ENCODE data around the gene MESD.
"Not testable (repeated sequence)": the region's sequence is repeated elsewhere in the genome, so short reads cannot be mapped to it uniquely, and the experiment has no call there.

Gene MESD

GRCh38 chr15:80988148-80988796 is 1.3 kb downstream of the MESD start:
- no peak for DNase-seq

DNA sequence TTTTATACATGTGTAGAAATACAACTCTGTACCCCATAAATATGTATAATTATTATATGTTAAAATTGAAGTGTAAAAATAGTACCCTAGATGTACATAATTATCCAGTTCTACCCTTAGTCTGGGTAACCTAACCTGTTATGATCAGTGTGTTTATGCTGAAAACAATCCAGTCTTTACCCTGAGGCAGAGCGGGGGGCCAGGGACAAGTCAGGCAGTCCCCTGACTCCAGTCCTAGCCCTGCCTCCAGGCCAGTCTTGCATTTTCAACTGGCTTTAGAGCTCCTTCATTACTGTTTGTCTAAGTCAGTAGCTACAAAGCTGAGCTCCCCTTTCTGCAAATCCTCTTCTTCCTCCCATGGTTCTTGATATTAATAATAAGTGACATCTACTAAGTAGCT is 3.1 kb downstream of the MESD start:
- DNase-seq = no peak

DNA sequence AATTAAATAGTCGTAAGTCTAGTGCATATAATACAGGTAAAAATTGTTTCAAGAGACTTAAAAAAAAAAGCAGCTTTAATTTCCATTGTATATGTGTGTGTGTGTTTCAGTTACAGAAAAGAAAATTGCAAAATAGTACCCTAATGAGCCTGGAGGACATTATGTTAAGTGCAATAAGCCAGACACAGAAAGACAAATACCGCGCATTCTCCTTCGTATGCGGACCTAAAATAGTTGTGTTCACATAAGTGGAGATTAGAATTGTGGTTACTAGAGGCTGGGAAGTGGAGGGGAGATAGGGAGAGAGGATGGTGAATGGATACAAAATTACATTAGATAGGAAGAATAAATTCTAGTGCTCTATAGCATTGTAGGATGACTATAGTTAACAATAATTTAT is 3.6 kb downstream of the MESD start:
- no peak for DNase-seq

GRCh38 chr15:80984856-80985255 is 4.8 kb downstream of the MESD start:
- DNase-seq = no peak

DNA sequence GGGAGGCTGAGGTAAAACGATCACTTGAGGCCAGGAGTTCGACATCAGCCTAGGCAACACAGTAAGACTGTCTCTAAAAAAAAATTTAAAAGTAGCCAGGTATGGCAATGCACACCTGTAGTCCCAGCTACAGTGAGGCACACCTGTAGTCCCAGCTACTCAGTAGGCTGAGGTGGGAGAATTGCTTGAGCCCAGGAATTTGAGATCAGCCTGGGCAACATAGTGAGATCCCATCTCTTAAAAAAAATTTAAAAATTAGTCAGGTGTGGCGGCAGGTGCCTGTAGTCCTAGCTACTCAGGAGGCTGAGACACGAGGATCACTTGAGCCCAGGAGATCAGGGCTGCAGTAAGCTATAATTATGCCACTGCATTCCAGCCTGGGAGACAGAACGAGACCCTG is 6.8 kb downstream of the MESD start:
- no peak for DNase-seq

- no peak for DNase-seq
Measured at GRCh38 chr15:80982205-80982604, 7.4 kb downstream of the MESD start.

- DNase-seq = no peak
Measured at GRCh38 chr15:80979538-80980200, 9.9 kb downstream of the MESD start.

GRCh38 chr15:80978685-80979329 is 10.8 kb downstream of the MESD start:
- no peak for DNase-seq

DNA sequence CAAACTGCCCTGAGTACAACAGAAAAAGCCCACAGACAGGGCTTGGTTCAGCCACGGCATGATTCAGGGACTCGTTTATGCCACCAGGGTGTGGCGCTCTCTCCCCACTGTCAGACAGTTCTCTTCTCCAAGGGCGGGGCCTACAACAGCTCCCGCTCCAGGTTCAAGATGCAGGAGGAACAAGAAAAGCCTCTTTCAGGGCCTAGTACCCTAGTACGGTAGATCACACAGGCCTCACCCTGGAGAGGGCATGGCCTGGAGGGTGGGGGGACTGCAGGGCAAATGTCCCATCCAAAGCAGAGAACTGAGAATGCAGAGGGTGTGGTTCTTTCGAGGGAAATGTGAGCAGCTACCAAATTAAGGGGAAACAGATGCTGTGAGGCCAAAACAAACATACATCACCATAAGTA is 12.0 kb downstream of the MESD start:
- peak; percentile 28 for DNase-seq

DNA sequence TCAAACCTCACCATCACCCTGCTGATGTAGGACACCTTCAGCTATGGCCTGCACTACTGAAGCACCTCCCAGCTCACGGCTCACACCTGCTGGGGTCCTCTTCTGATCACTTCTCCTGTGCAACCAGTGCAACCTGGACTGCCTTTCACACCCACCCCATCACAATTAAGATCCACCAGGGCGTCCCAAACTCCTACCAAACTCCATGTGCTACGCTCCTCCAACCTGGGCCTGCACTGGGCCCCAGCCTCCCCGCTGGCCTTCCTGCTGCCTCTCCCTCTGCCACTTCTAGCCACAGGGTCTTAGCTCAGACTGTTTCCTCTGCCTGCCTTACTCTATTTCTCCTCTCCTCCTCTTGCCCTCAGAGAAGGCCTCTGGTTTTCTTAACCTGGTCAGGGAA is 12.8 kb downstream of the MESD start:
- DNase-seq = no peak

DNA sequence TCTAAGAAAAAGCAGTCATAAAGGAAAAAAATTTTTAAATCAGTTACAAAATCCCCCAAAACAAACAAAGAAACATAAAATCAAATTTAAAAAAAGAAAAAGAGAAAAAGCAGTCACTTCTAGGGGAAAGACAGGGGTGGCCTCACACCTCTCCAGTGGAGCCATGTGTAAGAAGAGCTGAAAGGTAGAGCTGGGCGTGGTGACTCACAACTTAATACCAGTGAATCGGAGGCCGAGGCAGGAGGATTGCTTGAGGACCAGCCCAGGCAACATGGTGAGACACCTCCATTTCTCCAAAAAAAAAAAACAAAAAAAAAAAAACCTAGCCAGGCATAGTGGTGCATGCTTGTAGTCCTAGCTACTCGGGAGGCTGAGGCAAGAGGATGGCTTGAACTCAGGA is 14.7 kb downstream of the MESD start:
- no peak for DNase-seq

DNA sequence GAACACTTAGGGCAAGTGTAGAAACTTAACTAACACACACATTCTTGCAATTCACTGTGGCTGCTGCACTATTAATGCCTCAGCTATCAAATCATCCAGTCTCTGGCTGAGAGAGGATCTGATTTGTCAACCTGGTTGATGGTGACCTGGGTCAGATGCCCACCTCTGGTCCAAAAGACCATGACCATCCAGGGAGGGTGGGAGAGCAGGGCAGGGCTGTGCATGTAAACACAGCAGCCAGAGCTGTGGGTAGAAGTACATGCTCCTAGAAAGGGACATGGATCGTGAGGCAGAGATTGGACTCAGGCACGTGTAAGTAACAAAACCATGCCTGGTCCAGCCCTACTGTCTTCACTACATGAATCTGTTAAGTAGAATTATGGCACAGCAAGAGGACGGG is 17.3 kb downstream of the MESD start:
- no peak for DNase-seq

- no peak for DNase-seq
Measured at GRCh38 chr15:80971143-80971542, 18.5 kb downstream of the MESD start.

- DNase-seq = no peak
Measured at GRCh38 chr15:80970658-80971057, 19.0 kb downstream of the MESD start.

- peak; percentile 48 for DNase-seq
Measured at GRCh38 chr15:80970018-80970657, 19.5 kb downstream of the MESD start.

GRCh38 chr15:80969316-80969715 is 20.3 kb downstream of the MESD start:
- no peak for DNase-seq

DNA sequence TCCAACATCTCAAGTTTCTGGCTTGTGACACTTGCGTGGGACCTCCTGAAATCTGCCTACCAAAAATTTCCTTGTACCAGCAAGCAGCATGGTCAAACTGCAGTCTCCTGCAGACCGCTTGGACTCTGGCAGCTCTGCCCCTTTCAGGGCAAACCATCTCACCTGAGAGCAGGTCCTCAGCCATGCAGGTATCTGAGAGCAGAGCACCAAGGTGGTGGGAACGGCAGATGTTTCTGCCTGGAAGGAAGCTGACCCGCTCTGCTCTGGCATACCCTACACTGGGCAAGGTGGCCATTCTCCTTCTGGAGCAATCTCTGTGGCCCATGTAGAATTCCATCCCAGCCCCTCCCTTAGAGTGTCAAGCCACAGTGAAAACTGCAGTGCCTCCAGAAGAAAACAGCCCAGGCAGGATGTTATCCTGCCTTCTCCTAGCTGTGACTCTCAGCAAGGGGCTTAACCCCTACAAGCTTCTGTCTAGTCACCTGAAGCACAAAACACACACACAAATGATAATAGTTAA is 21.6 kb downstream of the MESD start:
- DNase-seq = no peak

DNA sequence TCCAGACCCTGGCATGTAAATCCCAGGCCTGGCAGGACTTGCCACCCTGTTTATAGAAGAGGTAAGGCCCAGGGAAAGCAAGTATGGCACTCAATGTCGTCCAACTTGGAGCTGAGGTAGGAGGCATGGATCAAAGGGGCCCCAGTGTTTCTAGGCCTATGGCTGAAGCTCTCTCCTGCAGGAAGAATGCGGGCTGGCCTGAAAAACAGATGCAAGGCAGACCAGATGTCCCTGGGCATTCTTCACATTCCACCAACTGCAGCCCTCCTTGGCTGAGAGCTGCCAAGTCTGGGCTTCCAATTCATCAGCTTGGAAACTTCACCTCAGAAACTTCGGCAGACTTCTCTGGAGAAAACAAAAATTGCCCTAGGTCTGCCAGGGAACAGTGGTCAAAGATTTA is 22.2 kb downstream of the MESD start:
- DNase-seq = no peak

GRCh38 chr15:80966431-80967197 is 23.0 kb downstream of the MESD start:
- no peak for DNase-seq

DNA sequence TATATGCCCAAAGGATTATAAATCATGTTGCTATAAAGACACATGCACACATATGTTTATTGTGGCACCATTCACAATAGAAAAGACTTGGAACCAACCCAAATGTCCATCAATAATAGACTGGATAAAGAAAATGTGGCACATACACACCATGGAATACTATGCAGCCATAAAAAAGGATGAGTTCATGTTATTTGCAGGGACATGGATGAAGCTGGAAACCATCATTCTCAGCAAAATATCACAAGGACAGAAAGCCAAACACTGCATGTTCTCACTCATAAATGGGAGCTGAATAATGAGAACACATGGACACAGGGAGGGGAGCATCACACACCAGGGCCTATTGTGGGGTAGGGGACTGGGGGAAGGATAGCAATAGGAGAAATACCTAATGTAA is 24.2 kb downstream of the MESD start:
- DNase-seq = not testable (repeated sequence)

GRCh38 chr15:80958818-80959495 is 30.7 kb downstream of the MESD start:
- DNase-seq = no peak

GRCh38 chr15:80957976-80958375 is 31.6 kb downstream of the MESD start:
- DNase-seq = no peak

Measured in stimulated activated CD4-positive, alpha-beta T cell treated with anti-CD3 and anti-CD28 coated beads, Interleukin-1b, Interleukin-23, amount 100 ng/mL, for 48 hours (primary cell).